ENCODE results near the gene COL6A1.

The COL6A1 gene

DNA sequence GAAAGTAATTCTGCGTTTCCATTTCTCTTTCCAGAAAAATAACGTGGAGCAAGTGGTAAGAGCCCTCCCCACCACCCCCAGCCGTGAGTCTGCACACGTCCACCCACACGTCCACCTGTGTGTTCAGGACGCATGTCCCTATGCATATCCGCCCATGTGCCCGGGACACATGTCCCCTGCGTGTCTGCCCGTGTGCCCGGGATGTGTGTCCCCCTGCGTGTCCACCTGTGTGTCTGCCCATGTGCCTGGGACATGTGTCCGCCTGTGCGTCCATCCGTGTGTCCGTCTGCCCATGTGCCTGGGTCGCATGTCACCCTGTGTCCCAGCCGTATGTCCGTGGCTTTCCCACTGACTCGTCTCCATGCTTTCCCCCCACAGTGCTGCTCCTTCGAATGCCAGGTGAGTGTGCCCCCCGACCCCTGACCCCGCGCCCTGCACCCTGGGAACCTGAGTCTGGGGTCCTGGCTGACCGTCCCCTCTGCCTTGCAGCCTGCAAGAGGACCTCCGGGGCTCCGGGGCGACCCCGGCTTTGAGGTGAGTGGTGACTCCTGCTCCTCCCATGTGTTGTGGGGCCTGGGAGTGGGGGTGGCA lies 5.6 kb downstream of the COL6A1 start:
- Histone ChIP-seq H3K9ac (no peak overlapping the region), H3K79me2 (no peaks in the 10 kb centered on the region), H3K4me1 (no peaks in the 10 kb centered on the region), H3K36me3 (ENCODE audit: control insufficient read depth, insufficient read depth, low read length) (no peaks in the 10 kb centered on the region), H3K9me3 (ENCODE audit: control insufficient read depth, low read length) (no peaks in the 10 kb centered on the region), H3K4me2 (ENCODE audit: low read length) (no peak overlapping the region), H2AFZ (no peak overlapping the region), H3K27ac (no peak overlapping the region), H3K4me3 (ENCODE audit: low read depth, low read length) (no peak overlapping the region), H3K27me3 (ENCODE audit: control insufficient read depth, insufficient read depth, low read length) (no peaks in the 10 kb centered on the region)
- TF ChIP-seq, protein P1, sequence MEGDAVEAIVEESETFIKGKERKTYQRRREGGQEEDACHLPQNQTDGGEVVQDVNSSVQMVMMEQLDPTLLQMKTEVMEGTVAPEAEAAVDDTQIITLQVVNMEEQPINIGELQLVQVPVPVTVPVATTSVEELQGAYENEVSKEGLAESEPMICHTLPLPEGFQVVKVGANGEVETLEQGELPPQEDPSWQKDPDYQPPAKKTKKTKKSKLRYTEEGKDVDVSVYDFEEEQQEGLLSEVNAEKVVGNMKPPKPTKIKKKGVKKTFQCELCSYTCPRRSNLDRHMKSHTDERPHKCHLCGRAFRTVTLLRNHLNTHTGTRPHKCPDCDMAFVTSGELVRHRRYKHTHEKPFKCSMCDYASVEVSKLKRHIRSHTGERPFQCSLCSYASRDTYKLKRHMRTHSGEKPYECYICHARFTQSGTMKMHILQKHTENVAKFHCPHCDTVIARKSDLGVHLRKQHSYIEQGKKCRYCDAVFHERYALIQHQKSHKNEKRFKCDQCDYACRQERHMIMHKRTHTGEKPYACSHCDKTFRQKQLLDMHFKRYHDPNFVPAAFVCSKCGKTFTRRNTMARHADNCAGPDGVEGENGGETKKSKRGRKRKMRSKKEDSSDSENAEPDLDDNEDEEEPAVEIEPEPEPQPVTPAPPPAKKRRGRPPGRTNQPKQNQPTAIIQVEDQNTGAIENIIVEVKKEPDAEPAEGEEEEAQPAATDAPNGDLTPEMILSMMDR (IDR thresholded peaks at IDR 0.05): no peak

DNA sequence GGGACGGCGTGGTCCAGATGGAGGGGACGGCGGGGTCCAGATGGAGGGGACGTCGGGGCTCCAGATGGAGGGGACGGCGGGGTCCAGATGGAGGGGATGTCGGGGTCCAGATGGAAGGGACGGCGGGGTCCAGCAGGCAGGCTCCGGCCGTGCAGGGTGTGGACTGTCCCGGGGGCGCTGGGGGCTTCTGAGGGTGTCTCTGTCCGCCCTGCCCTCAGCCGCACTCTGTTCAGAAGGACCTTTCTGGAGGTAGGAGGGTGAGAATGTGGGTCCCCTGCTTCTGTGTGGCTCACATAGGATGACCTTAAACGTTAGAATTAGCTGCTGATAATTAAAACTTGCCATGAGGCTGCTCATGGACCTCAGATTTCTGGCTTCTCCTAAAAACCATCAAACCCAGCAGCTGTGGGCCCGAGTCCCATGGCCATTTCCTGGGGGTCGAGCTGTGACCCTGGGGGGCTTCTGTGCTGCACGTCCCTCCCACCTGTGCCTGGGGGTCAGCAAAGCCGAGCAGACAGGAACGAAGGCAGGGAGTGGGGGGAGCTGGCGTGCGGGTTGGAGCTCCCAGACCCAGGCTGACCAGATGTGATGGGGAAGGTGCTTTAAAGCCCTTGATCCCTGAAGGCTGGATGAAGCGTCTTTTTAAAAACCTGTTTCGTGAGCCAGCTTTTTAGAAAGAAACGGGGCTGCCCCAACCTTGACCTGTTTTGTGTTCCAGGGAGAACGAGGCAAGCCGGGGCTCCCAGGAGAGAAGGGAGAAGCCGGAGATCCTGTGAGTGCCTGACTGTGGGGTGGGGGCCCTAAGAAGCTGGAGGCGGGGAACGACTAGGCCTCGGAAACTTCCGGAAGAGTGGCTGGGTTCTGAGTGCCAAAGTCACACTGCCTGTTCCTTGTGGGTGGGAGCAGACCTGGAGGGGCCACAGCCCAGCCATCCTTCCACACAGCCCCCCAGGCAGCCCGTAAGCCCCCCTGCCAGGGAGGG lies 7.1 kb downstream of the COL6A1 start:
- H3K4me2 ChIP-seq (ENCODE audit: low read length): no peak overlapping the region
- H3K4me1 ChIP-seq: no peaks in the 10 kb centered on the region
- no peaks in the 10 kb centered on the region for H3K27me3 ChIP-seq (ENCODE audit: control insufficient read depth, insufficient read depth, low read length)
- no peaks in the 10 kb centered on the region for H3K36me3 ChIP-seq (ENCODE audit: control insufficient read depth, insufficient read depth, low read length)
- no peaks in the 10 kb centered on the region for H3K9me3 ChIP-seq (ENCODE audit: control insufficient read depth, low read length)
- H3K9ac ChIP-seq: no peak overlapping the region
- no peak overlapping the region for H3K27ac ChIP-seq
- H3K79me2 ChIP-seq: no peaks in the 10 kb centered on the region
- TF ChIP-seq, protein P1 (IDR thresholded peaks at IDR 0.05): no peak
- no peak overlapping the region for H3K4me3 ChIP-seq (ENCODE audit: low read depth, low read length)
- H2AFZ ChIP-seq: no peak overlapping the region

DNA sequence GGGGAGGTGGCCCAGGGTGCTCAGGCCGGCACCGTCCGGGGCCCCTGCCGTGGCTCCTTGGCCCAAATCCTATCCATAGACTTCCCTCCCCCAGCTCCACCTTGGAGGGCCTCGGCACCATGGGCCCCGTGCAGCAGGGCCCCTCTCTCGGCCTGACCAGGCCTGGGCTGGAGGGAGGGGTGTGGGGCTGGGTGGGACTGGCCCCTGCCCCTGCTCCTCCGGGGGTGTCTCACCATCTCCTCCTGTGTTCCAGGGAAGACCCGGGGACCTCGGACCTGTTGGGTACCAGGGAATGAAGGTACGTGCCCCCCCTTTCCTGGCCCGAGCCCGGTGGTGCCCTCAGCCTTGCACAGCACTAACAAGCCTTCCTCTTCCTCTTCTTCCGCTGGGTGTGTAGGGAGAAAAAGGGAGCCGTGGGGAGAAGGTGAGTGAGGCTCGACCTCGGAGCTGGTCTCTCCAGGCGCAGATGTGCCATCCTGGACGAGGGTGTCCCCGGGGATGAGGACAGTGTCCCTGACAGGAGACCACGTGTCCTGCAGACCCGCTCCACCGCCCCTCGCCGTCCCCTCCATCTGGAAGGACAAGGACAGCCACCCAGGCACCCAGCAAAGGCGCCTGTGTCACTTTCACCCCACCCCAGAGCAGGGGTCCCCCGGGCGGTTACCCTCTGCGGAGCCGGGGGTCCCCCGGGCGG lies 7.9 kb downstream of the COL6A1 start:
- Histone ChIP-seq H3K36me3 (ENCODE audit: control insufficient read depth, insufficient read depth, low read length) (no peaks in the 10 kb centered on the region), H3K4me2 (ENCODE audit: low read length) (no peak overlapping the region), H2AFZ (no peak overlapping the region), H3K4me3 (ENCODE audit: low read depth, low read length) (no peak overlapping the region), H3K27me3 (ENCODE audit: control insufficient read depth, insufficient read depth, low read length) (no peaks in the 10 kb centered on the region), H3K9ac (no peak overlapping the region), H3K9me3 (ENCODE audit: control insufficient read depth, low read length) (no peaks in the 10 kb centered on the region), H3K79me2 (no peaks in the 10 kb centered on the region), H3K4me1 (no peaks in the 10 kb centered on the region), H3K27ac (no peak overlapping the region)
- TF ChIP-seq, protein P1 (IDR thresholded peaks at IDR 0.05): no peak

DNA sequence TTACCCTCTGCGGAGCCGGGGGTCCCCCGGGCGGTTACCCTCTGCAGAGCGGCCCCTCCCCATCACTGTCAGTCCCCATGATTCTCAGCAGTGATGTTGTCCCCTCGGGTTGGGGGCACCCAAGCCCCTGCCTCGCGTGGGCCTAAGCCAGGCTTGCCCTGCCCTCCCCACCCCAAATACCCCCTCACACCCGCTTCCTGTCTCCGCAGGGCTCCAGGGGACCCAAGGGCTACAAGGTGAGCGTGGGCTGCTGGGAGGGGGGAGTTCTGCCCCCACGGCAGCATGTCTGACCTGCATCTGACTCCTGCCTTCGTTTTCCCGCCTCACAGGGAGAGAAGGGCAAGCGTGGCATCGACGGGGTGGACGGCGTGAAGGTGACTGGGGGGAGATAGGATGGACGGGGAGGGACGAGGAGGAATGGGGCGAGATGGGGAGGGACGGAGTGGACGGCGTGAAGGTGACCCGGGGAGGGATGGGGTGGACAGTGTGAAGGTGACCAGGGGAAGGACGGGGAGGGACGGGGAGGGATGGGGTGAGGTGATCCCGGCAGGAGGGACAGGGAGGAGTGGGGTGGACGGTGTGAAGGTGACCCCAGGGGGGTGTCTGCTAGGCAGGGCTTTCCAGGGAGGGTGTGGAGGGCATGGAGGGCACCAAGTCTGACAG lies 8.6 kb downstream of the COL6A1 start:
- H3K27ac ChIP-seq: no peak overlapping the region
- H3K9ac ChIP-seq: no peak overlapping the region
- H3K79me2 ChIP-seq: no peaks in the 10 kb centered on the region
- no peak overlapping the region for H3K4me3 ChIP-seq (ENCODE audit: low read depth, low read length)
- H3K9me3 ChIP-seq (ENCODE audit: control insufficient read depth, low read length): no peaks in the 10 kb centered on the region
- H3K4me1 ChIP-seq: no peaks in the 10 kb centered on the region
- no peaks in the 10 kb centered on the region for H3K27me3 ChIP-seq (ENCODE audit: control insufficient read depth, insufficient read depth, low read length)
- TF ChIP-seq, protein P1 (IDR thresholded peaks at IDR 0.05): no peak
- H2AFZ ChIP-seq: no peak overlapping the region
- H3K36me3 ChIP-seq (ENCODE audit: control insufficient read depth, insufficient read depth, low read length): no peaks in the 10 kb centered on the region
- no peak overlapping the region for H3K4me2 ChIP-seq (ENCODE audit: low read length)
